ENCODE results near the gene MEIKIN.

MEIKIN gene

DNA sequence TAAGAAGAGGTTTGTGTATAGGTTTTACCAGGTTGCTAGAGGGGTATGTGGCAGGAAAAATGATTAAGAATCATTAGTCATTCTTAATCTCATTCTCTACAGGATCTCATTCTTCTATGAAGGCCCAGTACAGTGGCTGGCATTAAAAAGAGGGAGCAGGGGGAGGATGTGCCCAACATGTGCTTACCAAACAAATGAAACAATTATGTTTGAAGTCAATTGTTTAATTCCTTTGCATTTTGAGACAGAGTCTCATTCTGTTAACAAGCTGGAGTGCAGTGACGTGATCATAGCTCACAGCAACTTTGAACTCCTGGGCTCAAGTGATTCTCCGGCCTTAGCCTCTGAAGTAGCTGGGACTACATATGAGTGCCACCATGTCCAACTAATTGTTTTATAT lies 171.7 kb downstream of the MEIKIN start:
- DNase-seq (ENCODE audit: low read depth in 4 of 4, low spot score in 1 of 4): no peak

DNA sequence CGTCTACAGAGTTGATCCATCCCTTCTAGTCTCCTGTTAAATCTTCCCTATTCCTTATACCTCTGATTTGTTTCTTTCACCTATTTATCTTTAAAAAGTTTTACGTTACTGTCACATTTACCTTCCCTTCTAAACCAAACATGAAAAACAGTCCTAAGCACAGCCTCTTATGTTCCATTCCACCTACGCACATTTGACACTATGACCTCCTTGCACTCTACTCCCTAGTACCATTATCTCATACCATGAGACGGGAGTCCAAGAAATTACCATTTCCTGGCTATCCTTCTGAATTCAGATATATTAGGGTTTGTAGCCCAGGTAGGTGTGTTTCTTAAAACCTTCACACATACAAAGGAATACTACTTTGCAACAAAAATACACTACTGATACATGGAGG lies 173.8 kb downstream of the MEIKIN start:
- no peak for DNase-seq (ENCODE audit: low read depth in 4 of 4, low spot score in 1 of 4)

DNA sequence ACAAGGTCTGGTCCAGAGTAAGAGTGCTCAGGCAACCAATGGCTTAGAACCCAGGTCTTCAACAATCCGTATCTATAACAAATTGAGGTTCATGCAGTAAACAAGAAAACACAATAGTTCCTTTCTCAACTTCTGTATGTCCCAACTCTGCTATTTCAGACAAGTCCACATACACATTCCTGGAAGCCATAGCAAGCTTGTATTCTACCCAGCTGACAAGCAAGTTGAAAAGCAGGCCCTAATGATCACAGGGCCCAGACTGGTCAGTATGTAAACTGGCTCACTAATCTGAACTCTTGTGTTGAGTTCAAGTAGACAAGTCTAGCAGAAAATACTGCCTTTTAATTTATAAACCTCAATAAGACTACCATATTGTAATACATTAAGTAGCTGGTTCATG lies 175.5 kb downstream of the MEIKIN start:
- DNase-seq (ENCODE audit: low read depth in 4 of 4, low spot score in 1 of 4): no peak

DNA sequence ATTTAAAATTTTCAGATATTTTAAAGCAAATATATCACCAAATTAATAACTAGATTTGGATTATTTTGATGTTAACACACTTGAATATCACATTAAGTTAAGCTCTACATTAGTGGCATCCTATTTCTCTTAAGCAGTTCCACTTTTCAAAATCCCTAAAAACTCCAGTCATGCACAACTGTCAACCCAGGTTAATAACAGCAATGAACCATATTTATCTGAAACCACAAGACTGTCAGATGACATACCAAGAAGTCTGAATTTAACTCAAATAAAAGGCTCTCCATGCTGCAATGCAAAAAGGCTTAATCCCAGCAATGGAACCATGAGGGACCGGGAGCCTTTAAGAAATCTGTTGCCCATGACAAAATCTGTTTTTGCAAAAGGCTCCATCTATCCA lies 176.1 kb downstream of the MEIKIN start:
- DNase-seq (ENCODE audit: low read depth in 4 of 4, low spot score in 1 of 4): no peak

DNA sequence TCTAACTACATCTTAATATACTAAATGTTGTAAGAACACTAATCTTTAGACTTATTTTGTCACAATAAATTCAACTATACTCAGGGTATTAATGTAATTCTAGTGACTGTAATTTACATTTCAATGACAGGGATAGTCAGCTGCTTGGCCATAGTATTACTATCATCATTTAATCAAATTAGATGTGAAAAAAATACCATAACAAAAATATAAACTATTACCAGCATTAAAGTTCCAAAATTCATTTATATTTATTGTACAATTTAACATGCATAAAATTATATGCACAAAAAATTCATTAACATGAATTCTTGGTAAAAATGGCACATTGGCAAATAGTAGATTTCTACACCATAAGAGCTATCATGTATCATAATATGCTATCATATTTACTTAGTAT lies 177.6 kb downstream of the MEIKIN start:
- no peak for DNase-seq (ENCODE audit: low read depth in 4 of 4, low spot score in 1 of 4)

DNA sequence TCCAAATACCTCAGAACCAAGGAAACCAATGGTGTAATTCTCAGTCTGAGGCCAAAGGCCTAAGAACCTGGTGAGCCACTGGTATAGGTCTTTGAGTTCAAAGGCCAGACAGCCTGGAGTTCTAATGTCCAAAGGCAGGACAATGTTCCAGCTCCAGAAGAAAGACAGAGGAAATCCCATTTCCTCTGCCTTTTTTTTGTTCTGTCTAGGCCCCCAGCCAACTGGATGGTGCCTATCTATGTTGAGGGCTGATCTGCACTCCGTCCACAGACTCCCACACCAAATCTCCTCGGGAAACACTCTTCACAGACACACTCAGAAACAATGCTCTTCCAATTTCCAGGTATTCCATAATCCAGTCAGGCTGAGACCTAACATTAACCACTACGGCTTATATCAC lies 178.8 kb downstream of the MEIKIN start:
- no peak for DNase-seq (ENCODE audit: low read depth in 4 of 4, low spot score in 1 of 4)

DNA sequence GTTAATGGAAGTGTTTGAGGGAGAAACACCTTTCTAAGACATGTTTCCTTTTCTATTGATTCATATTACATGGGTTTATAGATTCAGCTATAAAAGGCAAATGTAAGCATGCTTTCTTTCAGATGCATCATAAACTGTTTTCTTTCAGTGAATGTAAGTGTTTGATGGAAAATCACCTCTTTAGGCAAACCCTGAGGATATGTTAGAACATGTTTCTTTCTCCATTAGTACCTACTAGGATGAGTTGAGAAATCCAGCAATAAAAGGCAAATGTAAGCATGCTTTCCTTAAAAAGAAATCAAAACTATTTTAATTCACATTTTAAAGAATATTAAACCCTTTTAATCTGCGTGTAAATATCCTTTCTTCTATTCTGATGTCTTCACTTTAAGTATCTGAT lies 180.2 kb downstream of the MEIKIN start:
- DNase-seq (ENCODE audit: low read depth in 4 of 4, low spot score in 1 of 4): no peak

DNA sequence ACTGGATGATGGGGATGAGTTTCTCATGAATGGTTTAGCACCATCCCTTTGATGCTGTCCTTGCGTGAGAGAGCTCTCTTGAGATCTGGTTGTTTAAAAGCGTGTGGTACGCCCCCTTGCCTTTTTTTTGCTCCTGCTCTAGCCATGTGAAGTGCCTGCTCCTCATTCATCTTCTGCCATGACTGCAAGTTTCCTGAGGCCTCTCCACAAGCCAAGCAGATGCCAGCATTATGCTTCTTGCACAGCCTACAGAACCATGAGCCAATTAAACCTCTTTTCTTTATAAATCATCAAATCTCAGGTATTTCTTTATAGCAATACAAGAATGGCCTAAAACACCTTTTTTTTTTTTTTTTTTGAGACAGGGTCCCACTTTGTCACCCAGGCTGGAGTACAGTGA lies 181.5 kb downstream of the MEIKIN start:
- DNase-seq (ENCODE audit: low read depth in 4 of 4, low spot score in 1 of 4): no peak

DNA sequence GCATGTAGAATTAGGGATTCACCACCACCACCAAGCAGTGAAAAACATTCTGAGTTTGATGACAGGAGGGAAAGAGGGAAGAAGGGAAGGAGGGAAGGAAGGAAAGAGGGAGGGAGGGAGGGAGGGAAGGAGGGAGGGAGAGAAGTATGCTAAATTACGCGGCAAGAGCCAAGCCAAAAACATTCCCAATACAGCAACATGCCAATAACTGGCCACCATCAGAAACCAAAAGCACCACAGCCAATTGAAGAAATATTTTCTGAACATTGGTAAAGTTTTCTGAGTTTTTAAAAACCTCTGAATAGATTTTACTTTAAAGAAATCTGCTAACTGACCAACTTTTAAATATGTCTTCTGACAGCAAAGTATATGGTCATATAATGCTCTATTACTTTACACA lies 184.7 kb downstream of the MEIKIN start:
- DNase-seq (ENCODE audit: low read depth in 4 of 4, low spot score in 1 of 4): no peak

DNA sequence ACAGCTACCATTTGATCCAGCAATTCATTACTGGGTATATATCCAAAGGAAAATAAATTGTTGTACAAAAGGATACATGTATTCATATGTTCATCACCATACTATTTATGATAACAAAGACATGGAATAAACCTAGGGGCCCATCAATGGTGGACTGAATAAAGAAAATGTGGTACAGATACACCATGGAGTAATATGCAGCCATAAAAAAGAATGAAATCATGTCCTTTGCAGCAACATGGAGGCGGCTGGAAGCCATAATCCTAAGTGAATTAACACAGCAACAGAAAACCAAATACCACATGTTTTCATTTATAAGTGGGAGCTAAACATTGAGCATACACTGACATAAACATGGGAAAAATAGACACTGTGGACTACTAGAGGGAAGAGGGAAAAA lies 185.8 kb downstream of the MEIKIN start:
- no peak for DNase-seq (ENCODE audit: low read depth in 4 of 4, low spot score in 1 of 4)

DNA sequence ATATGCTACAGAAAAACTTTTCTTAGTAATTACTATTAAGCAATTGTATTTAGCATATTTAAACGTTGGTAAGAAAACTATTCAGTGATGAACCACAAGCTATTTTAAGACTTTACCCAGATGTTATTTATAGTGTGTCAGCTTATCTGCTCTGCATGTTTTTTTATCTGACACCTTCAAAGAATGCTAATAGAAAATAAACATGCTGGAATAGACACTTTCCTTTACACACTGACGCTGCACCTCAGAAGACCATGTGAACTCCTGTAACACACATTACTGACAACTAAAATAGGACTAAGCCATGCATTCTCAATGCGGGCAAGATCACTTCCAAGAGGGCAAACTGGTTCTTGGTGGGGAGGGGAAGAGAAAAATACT lies 187.0 kb downstream of the MEIKIN start:
- DNase-seq (ENCODE audit: low read depth in 4 of 4, low spot score in 1 of 4): no peak

DNA sequence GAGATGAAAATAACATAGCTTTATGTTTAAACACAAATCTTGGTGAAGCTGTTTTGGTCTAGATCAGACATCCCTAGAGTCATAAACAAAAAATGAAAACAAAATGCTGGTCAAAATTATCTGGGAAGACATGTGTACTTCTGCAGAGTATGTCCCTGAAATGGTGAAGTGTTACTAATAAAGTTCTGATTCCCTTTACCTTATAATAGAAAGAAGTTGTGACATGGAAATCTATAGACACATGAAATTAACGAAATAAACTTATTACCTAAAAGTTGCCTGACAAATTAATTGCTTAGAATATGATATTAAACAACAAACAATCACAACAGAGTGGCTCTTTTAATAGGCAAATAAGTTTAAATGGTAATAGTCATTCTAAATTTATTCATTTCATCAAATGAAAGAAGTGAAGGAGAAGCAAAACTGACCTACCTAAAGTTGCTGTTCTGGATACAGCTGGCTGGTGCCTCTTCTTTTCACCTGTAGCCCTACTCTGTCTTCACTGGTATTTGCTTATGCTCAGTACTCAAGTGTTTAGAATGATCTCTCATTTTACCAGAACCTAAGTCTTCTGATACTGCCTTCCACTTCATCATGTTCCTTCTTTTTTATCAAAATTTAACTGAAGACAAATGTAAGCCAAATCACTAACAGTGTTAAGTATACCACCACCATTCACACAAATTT lies 187.5 kb downstream of the MEIKIN start:
- DNase-seq (ENCODE audit: low read depth in 4 of 4, low spot score in 1 of 4): no peak

All from stimulated activated CD4-positive, alpha-beta T cell treated with anti-CD3 and anti-CD28 coated beads, Interleukin-1b, Interleukin-23, amount 100 ng/mL, for 24 hours (primary cell).